Measurements from ENCODE around the gene EXOC5.

DNA sequence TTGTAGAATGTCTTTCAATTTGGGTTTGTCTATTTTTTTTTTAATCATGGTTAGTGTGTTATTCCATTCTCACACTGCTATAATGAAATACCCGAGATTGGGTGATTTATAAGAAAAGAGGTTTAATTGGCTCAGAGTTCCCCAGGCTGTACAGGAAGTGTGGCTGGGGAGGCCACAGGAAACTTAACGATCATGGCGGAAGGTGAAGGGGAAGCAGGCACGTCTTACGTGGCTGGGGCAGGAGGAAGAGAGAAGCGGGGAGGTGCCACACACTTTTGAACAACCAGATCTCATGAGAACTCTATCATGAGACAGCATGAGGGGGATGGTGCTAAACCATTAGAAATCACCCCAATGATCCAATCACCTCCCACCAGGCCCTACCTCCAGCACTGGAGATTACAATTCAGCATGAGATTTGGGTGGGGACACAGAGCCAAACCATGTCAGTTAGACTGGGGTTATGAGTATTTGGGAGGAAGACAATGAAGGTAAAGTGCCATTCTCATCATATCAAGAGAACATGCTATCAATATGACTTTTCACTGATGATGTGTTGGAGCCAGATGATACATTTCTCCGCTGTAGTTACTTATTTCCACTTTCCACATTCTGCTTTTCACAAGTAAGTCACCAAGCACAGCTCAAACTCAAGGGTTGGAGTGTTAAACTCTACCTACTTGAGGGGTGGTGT lies 45.8 kb upstream of the EXOC5 start:
- TF ChIP-seq RAD21 (conservative IDR thresholded peaks at IDR 0.05) (no peak), EP300 (conservative IDR thresholded peaks at IDR 0.05; ENCODE audit: poor library complexity, severe bottlenecking) (no peak), EZH2 (IDR thresholded peaks at IDR 0.05; ENCODE audit: borderline replicate concordance, insufficient read depth, low read length, poor library complexity, severe bottlenecking) (no peak), POLR2AphosphoS5 (IDR thresholded peaks at IDR 0.05) (no peak)
- TF ChIP-seq, protein P1, sequence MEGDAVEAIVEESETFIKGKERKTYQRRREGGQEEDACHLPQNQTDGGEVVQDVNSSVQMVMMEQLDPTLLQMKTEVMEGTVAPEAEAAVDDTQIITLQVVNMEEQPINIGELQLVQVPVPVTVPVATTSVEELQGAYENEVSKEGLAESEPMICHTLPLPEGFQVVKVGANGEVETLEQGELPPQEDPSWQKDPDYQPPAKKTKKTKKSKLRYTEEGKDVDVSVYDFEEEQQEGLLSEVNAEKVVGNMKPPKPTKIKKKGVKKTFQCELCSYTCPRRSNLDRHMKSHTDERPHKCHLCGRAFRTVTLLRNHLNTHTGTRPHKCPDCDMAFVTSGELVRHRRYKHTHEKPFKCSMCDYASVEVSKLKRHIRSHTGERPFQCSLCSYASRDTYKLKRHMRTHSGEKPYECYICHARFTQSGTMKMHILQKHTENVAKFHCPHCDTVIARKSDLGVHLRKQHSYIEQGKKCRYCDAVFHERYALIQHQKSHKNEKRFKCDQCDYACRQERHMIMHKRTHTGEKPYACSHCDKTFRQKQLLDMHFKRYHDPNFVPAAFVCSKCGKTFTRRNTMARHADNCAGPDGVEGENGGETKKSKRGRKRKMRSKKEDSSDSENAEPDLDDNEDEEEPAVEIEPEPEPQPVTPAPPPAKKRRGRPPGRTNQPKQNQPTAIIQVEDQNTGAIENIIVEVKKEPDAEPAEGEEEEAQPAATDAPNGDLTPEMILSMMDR (IDR thresholded peaks at IDR 0.05; ENCODE audit: poor library complexity, severe bottlenecking), result no peak
